IMR-90 (cell line): ENCODE data around the gene ST6GALNAC3. TPM values are rescaled to one million over a fixed set of nuclear protein-coding genes. Genes with fewer than 3 reads are reported as not detected.

Source experiments
- ATAC-seq: fragments of 200-7000 bp; cut with Tn5 transposase; 2 replicates; pipeline ENCODE4 v1.9.1; 2020; ENCODE audit warnings: low read depth, mild to moderate bottlenecking, moderate library complexity
- BruUV-seq: library from RNA; stranded (reverse); fragments of 400-500 nt; replicated peaks from 2 replicates; lab custom pipeline; 2021; lab: Mats Ljungman, UMichigan
- CTCF ChIA-PET: fragments of 300-600 bp; formaldehyde crosslinking; extraction: SDS; loops from one replicate; lab custom pipeline; 2021; ENCODE audit warnings: antibody characterized with exemption; lab: Yijun Ruan, JAX
- POLR2A ChIA-PET: fragments of 300-600 bp; sonication (Branson Sonifier 250); formaldehyde crosslinking; loops from one replicate; lab custom pipeline; 2022; ENCODE audit warnings: antibody characterized with exemption; ENCODE audit not compliant: unreplicated experiment; lab: Charles Lee
- DNase-seq: peaks from one replicate; pipeline ENCODE4 v3.0.0; 2013
- H2AFZ ChIP-seq: replicated peaks from 2 replicates; pipeline ENCODE3; 2013; ENCODE audit warnings: low read length, mild to moderate bottlenecking; ENCODE audit not compliant: poor library complexity
- H2AK5ac ChIP-seq: 2 replicates; pipeline ENCODE4 v1.6.1; 2013; ENCODE audit warnings: low read depth, low read length, inconsistent platforms
- H2AK9ac ChIP-seq: replicated peaks from 2 replicates; pipeline ENCODE3; 2013; ENCODE audit warnings: mild to moderate bottlenecking, low read depth, low read length, moderate library complexity; ENCODE audit not compliant: poor library complexity
- H2BK120ac ChIP-seq: 2 replicates; pipeline ENCODE4 v1.6.1; 2013; ENCODE audit warnings: low read depth, low read length, inconsistent platforms
- H2BK15ac ChIP-seq: 3 replicates; pipeline ENCODE4 v1.6.1; 2013; ENCODE audit warnings: low read depth, low read length, inconsistent platforms
- H2BK20ac ChIP-seq: 2 replicates; pipeline ENCODE4 v1.6.1; 2013; ENCODE audit warnings: low read depth, mild to moderate bottlenecking, inconsistent platforms, low read length, moderate library complexity
- H2BK5ac ChIP-seq: 2 replicates; pipeline ENCODE4 v1.6.1; 2013; ENCODE audit warnings: mild to moderate bottlenecking, low read depth, low read length, inconsistent platforms; ENCODE audit not compliant: poor library complexity, severe bottlenecking
- H3K14ac ChIP-seq: replicated peaks from 2 replicates; pipeline ENCODE4 v1.6.1; 2013; ENCODE audit warnings: low read depth, low read length, inconsistent platforms
- H3K18ac ChIP-seq: 2 replicates; pipeline ENCODE4 v1.6.1; 2013; ENCODE audit warnings: low read depth, low read length, control low read depth
- H3K23ac ChIP-seq: 2 replicates; pipeline ENCODE4 v1.6.1; 2013; ENCODE audit warnings: low read depth, low read length, inconsistent platforms
- H3K27ac ChIP-seq: 2 replicates; pipeline ENCODE4 v1.5.1; 2013; ENCODE audit warnings: mild to moderate bottlenecking, control low read depth, low read length; ENCODE audit not compliant: insufficient read depth
- H3K27me3 ChIP-seq: 2 replicates; pipeline ENCODE4 v1.6.1; 2013; ENCODE audit warnings: low read length; ENCODE audit not compliant: control insufficient read depth, insufficient read depth
- H3K36me3 ChIP-seq: 2 replicates; pipeline ENCODE4 v1.6.1; 2013; ENCODE audit warnings: low read length, mixed read lengths; ENCODE audit not compliant: control insufficient read depth, insufficient read depth
- H3K4ac ChIP-seq: 2 replicates; pipeline ENCODE4 v1.6.1; 2013; ENCODE audit warnings: low read depth, low read length, inconsistent platforms
- H3K4me1 ChIP-seq: 2 replicates; pipeline ENCODE4 v1.6.1; 2013; ENCODE audit warnings: low read length, mixed read lengths; ENCODE audit not compliant: control insufficient read depth, insufficient read depth
- H3K4me2 ChIP-seq: 2 replicates; pipeline ENCODE4 v1.6.1; 2013; ENCODE audit warnings: low read depth, mild to moderate bottlenecking, control low read depth, low read length, moderate library complexity
- H3K4me3 ChIP-seq: 2 replicates; pipeline ENCODE4 v1.5.1; 2013; ENCODE audit warnings: low read depth, mild to moderate bottlenecking, control low read depth, low read length, moderate library complexity; ENCODE audit not compliant: insufficient read depth
- H3K56ac ChIP-seq: 2 replicates; pipeline ENCODE4 v1.6.1; 2013; ENCODE audit warnings: low read length, inconsistent platforms; ENCODE audit not compliant: insufficient read depth; ENCODE audit errors: extremely low read depth
- H3K79me1 ChIP-seq, 2 experiments: 2 replicates each; pipeline ENCODE4 v1.6.1; 2013; ENCODE audit warnings: low read length in 2 of 2, inconsistent platforms in 1 of 2, low read depth in 1 of 2
- H3K9ac ChIP-seq: 2 replicates; pipeline ENCODE4 v1.6.1; 2013; ENCODE audit warnings: low read depth, low read length, control low read depth
- H3K9me1 ChIP-seq: 2 replicates; pipeline ENCODE4 v1.6.1; 2013; ENCODE audit warnings: low read length, inconsistent platforms; ENCODE audit not compliant: insufficient read depth
- H3K9me3 ChIP-seq: 2 replicates; pipeline ENCODE4 v1.6.1; 2013; ENCODE audit warnings: low read length; ENCODE audit not compliant: control insufficient read depth, insufficient read depth
- H4K20me1 ChIP-seq: 2 replicates; pipeline ENCODE4 v1.6.1; 2013; ENCODE audit warnings: low read length, inconsistent platforms; ENCODE audit not compliant: insufficient read depth
- H4K5ac ChIP-seq: 2 replicates; pipeline ENCODE4 v1.6.1; 2013; ENCODE audit warnings: mild to moderate bottlenecking, low read depth, low read length, control low read depth
- H4K8ac ChIP-seq, 2 experiments: 2 replicates each; pipeline ENCODE4 v1.6.1; 2013; ENCODE audit warnings: low read depth in 2 of 2, low read length in 2 of 2, control low read depth in 1 of 2, inconsistent platforms in 1 of 2
- H4K91ac ChIP-seq: 2 replicates; pipeline ENCODE4 v1.6.1; 2013; ENCODE audit warnings: low read depth, low read length, inconsistent platforms; ENCODE audit not compliant: insufficient read depth
- BHLHE40 ChIP-seq: fragments of 150-350 bp; IDR thresholded peaks from 2 replicates; pipeline ENCODE4 v1.6.1; 2016; ENCODE audit warnings: mild to moderate bottlenecking, low read depth, low read length
- CEBPB ChIP-seq: IDR thresholded peaks from 2 replicates; pipeline ENCODE4 v1.6.1; 2012; ENCODE audit warnings: low read depth, low read length, improper control_type of control experiment
- CHD1 ChIP-seq: IDR thresholded peaks from 2 replicates; pipeline ENCODE4 v1.6.1; 2012; ENCODE audit warnings: low read depth, low read length, improper control_type of control experiment
- CTCF ChIP-seq: conservative IDR thresholded peaks from 2 replicates; pipeline ENCODE4 v1.5.1; 2012; ENCODE audit warnings: mild to moderate bottlenecking, low read depth, low read length, improper control_type of control experiment
- ELK1 ChIP-seq: fragments of 150-350 bp; IDR thresholded peaks from 2 replicates; pipeline ENCODE4 v1.6.1; 2016; ENCODE audit warnings: low read depth, mild to moderate bottlenecking, low read length, moderate library complexity, borderline replicate concordance
- FOS ChIP-seq: fragments of 150-350 bp; IDR thresholded peaks from 2 replicates; pipeline ENCODE4 v1.6.1; 2016; ENCODE audit warnings: low read depth, low read length
- MAFK ChIP-seq: IDR thresholded peaks from 2 replicates; pipeline ENCODE4 v1.6.1; 2012; ENCODE audit warnings: low read depth, low read length, improper control_type of control experiment
- MAZ ChIP-seq: IDR thresholded peaks from 2 replicates; pipeline ENCODE4 v1.6.1; 2012; ENCODE audit warnings: low read depth, mild to moderate bottlenecking, low read length, improper control_type of control experiment, moderate library complexity, borderline replicate concordance
- MXI1 ChIP-seq: IDR thresholded peaks from 2 replicates; pipeline ENCODE4 v1.6.1; 2012; ENCODE audit warnings: low read depth, mild to moderate bottlenecking, low read length, moderate library complexity, borderline replicate concordance
- POLR2A ChIP-seq: IDR thresholded peaks from 2 replicates; pipeline ENCODE4 v1.6.1; 2012; ENCODE audit warnings: mild to moderate bottlenecking, low read depth, low read length
- RCOR1 ChIP-seq: IDR thresholded peaks from 2 replicates; pipeline ENCODE4 v1.6.1; 2012; ENCODE audit warnings: mild to moderate bottlenecking, low read length, improper control_type of control experiment; ENCODE audit not compliant: insufficient replicate concordance
- RFX5 ChIP-seq: IDR thresholded peaks from 2 replicates; pipeline ENCODE4 v1.8.0; 2012; ENCODE audit warnings: low read depth, mild to moderate bottlenecking, low read length, moderate library complexity
- SMC3 ChIP-seq: fragments of 150-350 bp; IDR thresholded peaks from 2 replicates; pipeline ENCODE4 v1.6.1; 2016; ENCODE audit warnings: low read depth, mild to moderate bottlenecking, antibody characterized with exemption, low read length, moderate library complexity
- WGBS, 2 experiments: methylation state at CpG; one replicate each; pipeline versions ENCODE4 v1.1.5 to v1.1.7; 2013; ENCODE audit warnings: missing lambda C conversion rate in 2 of 2; ENCODE audit not compliant: insufficient read length in 1 of 2; ENCODE audit errors: extremely low coverage in 2 of 2; 5-methylcytosine and 5-hydroxymethylcytosine counted together
- dilution Hi-C: fragments of 300-500 bp; cut with HindIII; formaldehyde crosslinking; loops from one replicate; pipeline ENCODE4 v1.14.3; 2018; ENCODE audit warnings: low sequenced_read_pairs; ENCODE audit not compliant: unreplicated experiment
- in situ Hi-C: fragments of 300-500 bp; cut with MboI; formaldehyde crosslinking; loops from 3 replicates; pipeline ENCODE4 v1.14.3; 2019; ENCODE audit warnings: low sequenced_read_pairs, inconsistent platforms, mixed read lengths
- intact Hi-C: fragments of 100-400 bp; cut with micrococcal nuclease; formaldehyde crosslinking; loops from 2 replicates; pipeline ENCODE4 v1.10.0; 2022
- polyA plus RNA-seq, 3 experiments: library from polyadenylated mRNA; depleted of rRNA; stranded (reverse); fragments of >200 nt; gene quantifications; 2 replicates each; pipeline ENCODE4 v1.2.3, GENCODE V29; 2012; ENCODE audit warnings: low replicate concordance in 1 of 3
- total RNA-seq: library from RNA; depleted of rRNA; stranded (reverse); fragments of >200 nt; gene quantifications from 2 replicates; pipeline ENCODE4 v1.2.3, GENCODE V29; 2012
- TF ChIP-seq, protein P1 (sequence below): fragments of 150-350 bp; IDR thresholded peaks from 2 replicates; pipeline ENCODE4 v1.6.1; 2017; ENCODE audit warnings: mild to moderate bottlenecking, antibody characterized with exemption, low read length, low read depth

The ST6GALNAC3 gene
- total and polyA plus RNA-seq, 2 of the 4 experiments (the other 2 are of a cell fraction), result 0.65 to 1.3 TPM

GRCh38 chr1:76219366-76219818 is 144.8 kb downstream of the ST6GALNAC3 start:
- Histone ChIP-seq H3K36me3 (no peaks in the 10 kb centered on the region), H3K56ac (no peak overlapping the region), H4K8ac (no peak overlapping the region), H4K91ac (no peak overlapping the region), H2BK120ac (no peak overlapping the region), H3K23ac (no peak overlapping the region), H4K20me1 (no peaks in the 10 kb centered on the region), H2AFZ (no peak overlapping the region), H2AK9ac (no peak overlapping the region), H2BK20ac (no peak overlapping the region), H3K27ac (no peak overlapping the region), H3K9me3 (no peaks in the 10 kb centered on the region; the same call in 1 of the 2 replicates), H3K18ac (no peak overlapping the region), H3K14ac (no peak overlapping the region), H4K5ac (no peak overlapping the region), H3K4me2 (no peak overlapping the region), H3K4me3 (no peak overlapping the region), H2AK5ac (no peak overlapping the region), H3K4me1 (no peaks in the 10 kb centered on the region), H2BK15ac (no peak overlapping the region), H3K27me3 (no peaks in the 10 kb centered on the region), H3K9ac (no peak overlapping the region), H3K4ac (no peak overlapping the region), H3K9me1 (no peaks in the 10 kb centered on the region), H2BK5ac (no peak overlapping the region), H3K79me1 (no peaks in the 10 kb centered on the region)
- TF ChIP-seq SMC3 (no peak), RFX5 (no peak), BHLHE40 (no peak), MAFK (no peak), CHD1 (no peak), MAZ (no peak), CTCF (no peak), FOS (no peak), RCOR1 (no peak), POLR2A (no peak), ELK1 (no peak), CEBPB (no peak), MXI1 (no peak)
- TF ChIP-seq, protein P1, sequence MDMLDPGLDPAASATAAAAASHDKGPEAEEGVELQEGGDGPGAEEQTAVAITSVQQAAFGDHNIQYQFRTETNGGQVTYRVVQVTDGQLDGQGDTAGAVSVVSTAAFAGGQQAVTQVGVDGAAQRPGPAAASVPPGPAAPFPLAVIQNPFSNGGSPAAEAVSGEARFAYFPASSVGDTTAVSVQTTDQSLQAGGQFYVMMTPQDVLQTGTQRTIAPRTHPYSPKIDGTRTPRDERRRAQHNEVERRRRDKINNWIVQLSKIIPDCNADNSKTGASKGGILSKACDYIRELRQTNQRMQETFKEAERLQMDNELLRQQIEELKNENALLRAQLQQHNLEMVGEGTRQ, result no peak
- intact Hi-C loops (no loop called here), in situ Hi-C loops (no loop called here), dilution Hi-C loops (no loop called here)
- no CpG with 5 or more reads among the region's 3 CpGs for WGBS, 2 experiments
- DNase-seq, result no peak
- CTCF ChIA-PET, result no interaction called here
- POLR2A ChIA-PET, result no interaction called here
- no TSS peak for BruUV-seq
- ATAC-seq, result no peak
